GM12878 (cell line): ENCODE results near the gene RFC3. TPM values are rescaled to one million over a fixed set of nuclear protein-coding genes. Genes with fewer than 3 reads are reported as not detected.

Source experiments
- ATAC-seq: fragments of 200-7000 bp; cut with Tn5 transposase; 3 replicates; pipeline ENCODE4 v1.9.1; 2020; ENCODE audit warnings: mild to moderate bottlenecking, moderate library complexity
- Bru-seq: library from RNA; stranded (reverse); fragments of 400-500 nt; gene quantifications from one replicate; lab custom pipeline; 2021; lab: Mats Ljungman, UMichigan
- BruChase-seq, 2 experiments: library from RNA; stranded (reverse); fragments of 400-500 nt; gene quantifications; one replicate each; lab custom pipeline; 2021; lab: Mats Ljungman, UMichigan
- BruUV-seq: library from RNA; stranded (reverse); fragments of 400-500 nt; replicated peaks from 2 replicates; lab custom pipeline; 2021; lab: Mats Ljungman, UMichigan
- CTCF ChIA-PET: fragments of 300-600 bp; sonication (Branson Sonifier 250); formaldehyde crosslinking; extraction: SDS; loops from one replicate; lab custom pipeline; 2021; ENCODE audit warnings: inconsistent platforms; lab: Yijun Ruan, JAX
- POLR2A ChIA-PET: fragments of 350-600 bp; formaldehyde crosslinking; extraction: SDS; loops from one replicate; lab custom pipeline; 2021; ENCODE audit warnings: inconsistent platforms; lab: Charles Lee
- RAD21 ChIA-PET: fragments of 300-600 bp; sonication (Branson Sonifier 250); formaldehyde crosslinking; loops from one replicate; lab custom pipeline; 2023; ENCODE audit warnings: antibody characterized with exemption; ENCODE audit not compliant: unreplicated experiment; lab: Charles Lee
- SMC1A ChIA-PET: fragments of 300-600 bp; sonication (Branson Sonifier 250); formaldehyde crosslinking; loops from one replicate; lab custom pipeline; 2023; ENCODE audit not compliant: unreplicated experiment, uncharacterized antibody; lab: Charles Lee
- DNase-seq: peaks from one replicate; pipeline ENCODE4 v3.0.0-alpha.2; 2011; ENCODE audit warnings: low read depth, low spot score
- FAIRE-seq: peaks from 3 replicates; lab custom pipeline; 2011; peaks lifted over from hg19 to GRCh38; lab: Jason Lieb, UNC
- H2AFZ ChIP-seq: 2 replicates; pipeline ENCODE4 v1.6.0; 2011; ENCODE audit warnings: low read depth, low read length, control low read depth; ENCODE audit not compliant: control insufficient read depth
- H3K27ac ChIP-seq: 2 replicates; pipeline ENCODE4 v1.5.1; 2011; ENCODE audit warnings: control low read depth; ENCODE audit not compliant: control insufficient read depth, insufficient read depth
- H3K27me3 ChIP-seq, 2 experiments: replicated peaks in 1 of 2; 2 replicates each; pipeline versions ENCODE4 v1.6.0 to v1.6.1; 2011; ENCODE audit warnings: low read length in 1 of 2; ENCODE audit not compliant: control insufficient read depth in 2 of 2, insufficient read depth in 2 of 2
- H3K36me3 ChIP-seq, 2 experiments: 2 replicates each; pipeline ENCODE4 v1.5.1; 2011; ENCODE audit warnings: low read length in 1 of 2; ENCODE audit not compliant: control insufficient read depth in 2 of 2, insufficient read depth in 2 of 2
- H3K4me1 ChIP-seq: 2 replicates; pipeline ENCODE4 v1.6.1; 2011; ENCODE audit warnings: mild to moderate bottlenecking, low read length, moderate library complexity, mixed read lengths; ENCODE audit not compliant: control insufficient read depth, insufficient read depth
- H3K4me2 ChIP-seq: 2 replicates; pipeline ENCODE4 v1.6.0; 2011; ENCODE audit warnings: control low read depth; ENCODE audit not compliant: control insufficient read depth, insufficient read depth
- H3K4me3 ChIP-seq: fragments of 200-600 bp; sonication (generic); 2 replicates; pipeline ENCODE4 v1.5.1; 2016
- H3K79me2 ChIP-seq: 2 replicates; pipeline ENCODE4 v1.6.0; 2011; ENCODE audit warnings: low read length; ENCODE audit not compliant: control insufficient read depth, insufficient read depth
- H3K9ac ChIP-seq: 2 replicates; pipeline ENCODE4 v1.8.0; 2011; ENCODE audit warnings: low read length, control low read depth, mixed read lengths; ENCODE audit not compliant: control insufficient read depth, insufficient read depth
- H3K9me3 ChIP-seq: replicated peaks from 3 replicates; pipeline ENCODE4 v1.5.1; 2011; ENCODE audit warnings: mild to moderate bottlenecking, low read length; ENCODE audit not compliant: control insufficient read depth, insufficient read depth
- H4K20me1 ChIP-seq: 2 replicates; pipeline ENCODE4 v1.6.0; 2011; ENCODE audit not compliant: control insufficient read depth, insufficient read depth
- CBFB ChIP-seq: IDR thresholded peaks from 2 replicates; pipeline ENCODE4 v1.6.1; 2016; ENCODE audit warnings: antibody characterized with exemption, low read depth
- EP300 ChIP-seq, 2 experiments: fragments of 150-350 bp in 1 of 2; IDR thresholded peaks; 2 replicates each; pipeline ENCODE4 v1.6.1; 2011 to 2012; ENCODE audit warnings: low read depth in 2 of 2, low read length in 2 of 2, borderline replicate concordance in 1 of 2, improper control_type of control experiment in 1 of 2, inconsistent platforms in 1 of 2; ENCODE audit not compliant: control insufficient read depth in 1 of 2
- MTA2 ChIP-seq: fragments of 450-650 bp; IDR thresholded peaks from 2 replicates; pipeline ENCODE4 v1.6.1; 2016; ENCODE audit warnings: low read depth, mild to moderate bottlenecking, moderate library complexity
- SIX5 ChIP-seq: IDR thresholded peaks from 2 replicates; pipeline ENCODE4 v1.6.1; 2011; ENCODE audit warnings: mild to moderate bottlenecking, low read depth, low read length, moderate library complexity; ENCODE audit not compliant: severe bottlenecking
- SMAD5 ChIP-seq: IDR thresholded peaks from 2 replicates; pipeline ENCODE4 v1.6.1; 2016; ENCODE audit warnings: antibody characterized with exemption, low read depth
- SP1 ChIP-seq: IDR thresholded peaks from one replicate; pipeline ENCODE4 v1.6.1; 2011; ENCODE audit warnings: low read depth, low read length
- ZNF622 ChIP-seq: fragments of 450-650 bp; IDR thresholded peaks from 2 replicates; pipeline ENCODE4 v1.6.1; 2017; ENCODE audit warnings: mild to moderate bottlenecking, inconsistent platforms
- ZNF687 ChIP-seq: fragments of 450-650 bp; IDR thresholded peaks from 2 replicates; pipeline ENCODE4 v1.6.1; 2017; ENCODE audit warnings: mild to moderate bottlenecking, moderate library complexity
- WGBS: methylation state at CpG from one replicate; pipeline ENCODE4 v1.1.6; 2016; ENCODE audit warnings: low lambda C conversion rate; ENCODE audit not compliant: insufficient replicate concordance, insufficient coverage; ENCODE audit errors: missing lambda C conversion rate; 5-methylcytosine and 5-hydroxymethylcytosine counted together
- in situ Hi-C: fragments of 300-500 bp; cut with MboI; formaldehyde crosslinking; loops from 9 replicates; pipeline ENCODE4 v1.14.3; 2018; ENCODE audit warnings: mixed read lengths
- intact Hi-C: fragments of 100-400 bp; cut with micrococcal nuclease; formaldehyde crosslinking; loops from one replicate; pipeline ENCODE4 v1.14.2; 2022; ENCODE audit not compliant: unreplicated experiment
- long read RNA-seq, 2 experiments: library from polyadenylated mRNA; unstranded; transcript quantifications; one replicate each; pipeline ENCODE4 v2.0.0, GENCODE V29; 2019 to 2020
- polyA minus RNA-seq, 3 experiments: library from RNA; depleted of rRNA, polyadenylated mRNA; stranded (reverse); fragments of >200 nt; gene quantifications; 2 replicates each; pipeline ENCODE4 v1.2.3, GENCODE V29; 2011
- polyA plus RNA-seq, 11 experiments: library from polyadenylated mRNA; depleted of rRNA in 4 of 11; unstranded in 6 of 11; stranded (reverse) in 5 of 11; fragments of >200 nt; fragmentation: Nextera tagmentation in 4 of 11; fragmentation: Illumina TruSeq in 1 of 11; extraction: Ambion mirVana in 4 of 11; extraction: Trizol in 1 of 11; gene quantifications; 1 replicate in 1 of 11; 2 replicates in 10 of 11; pipeline versions ENCODE4 v1.2.1 to v1.2.3, GENCODE V29; 2011 to 2016; ENCODE audit warnings: inconsistent platforms in 2 of 11, missing spikeins in 2 of 11, low read depth in 1 of 11
- total RNA-seq, 4 experiments: library from RNA; depleted of rRNA in 3 of 4; stranded (reverse); fragments of >200 nt in 3 of 4; fragmentation: Illumina TruSeq in 1 of 4; extraction: Trizol in 1 of 4; gene quantifications; 2 replicates each; pipeline versions ENCODE4 v1.2.1 to v1.2.3, GENCODE V29; 2013 to 2021

Gene RFC3, protein sequence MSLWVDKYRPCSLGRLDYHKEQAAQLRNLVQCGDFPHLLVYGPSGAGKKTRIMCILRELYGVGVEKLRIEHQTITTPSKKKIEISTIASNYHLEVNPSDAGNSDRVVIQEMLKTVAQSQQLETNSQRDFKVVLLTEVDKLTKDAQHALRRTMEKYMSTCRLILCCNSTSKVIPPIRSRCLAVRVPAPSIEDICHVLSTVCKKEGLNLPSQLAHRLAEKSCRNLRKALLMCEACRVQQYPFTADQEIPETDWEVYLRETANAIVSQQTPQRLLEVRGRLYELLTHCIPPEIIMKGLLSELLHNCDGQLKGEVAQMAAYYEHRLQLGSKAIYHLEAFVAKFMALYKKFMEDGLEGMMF
- total RNA-seq (2013; cell fraction: nucleolus; rRNA removed), result 176 and 178 TPM in 2 replicates
- total RNA-seq (2014; rRNA removed) (57.6 and 63.9 TPM in 2 replicates), total RNA-seq (2014; rRNA removed; fragmentation: Illumina TruSeq; extraction: Trizol) (69.7 and 73.7 TPM in 2 replicates), total RNA-seq (2021) (58.8 and 62.6 TPM in 2 replicates), polyA plus RNA-seq (2011; rRNA removed) (69.9 and 97.1 TPM in 2 replicates), polyA plus RNA-seq (2014; fragmentation: Illumina TruSeq; extraction: Trizol) (89.5 and 108 TPM in 2 replicates), polyA plus RNA-seq (2014; fragmentation: Nextera tagmentation; extraction: Ambion mirVana) (10 to 100 TPM; 88.9 to 95.9 TPM), polyA plus RNA-seq (2014; rRNA removed) (51.3 and 59.1 TPM in 2 replicates), polyA plus RNA-seq (2016; fragmentation: Nextera tagmentation; extraction: Ambion mirVana) (10 to 100 TPM; 95.7 to 98.9 TPM), polyA minus RNA-seq (2011; rRNA and poly(A)+ RNA removed) (40.8 and 56.7 TPM in 2 replicates), Bru-seq, nascent RNA (percentile 76 among the genes with signal in this experiment), BruChase-seq, experiment 1, labeled RNA remaining after a 6-hour chase (percentile 86 among the genes with signal in this experiment), BruChase-seq, experiment 2, labeled RNA remaining after a 2-hour chase (percentile 91 among the genes with signal in this experiment)
- polyA plus RNA-seq (2011; ENCODE audit: low read depth), result 17.8 TPM
- polyA plus RNA-seq (2011; cell fraction: cytosol; rRNA removed), result 30.3 and 34.6 TPM in 2 replicates
- 51.6 and 62.2 TPM in 2 replicates for polyA plus RNA-seq (2011; cell fraction: nucleus; rRNA removed)
- 22.6 and 27.4 TPM in 2 replicates for polyA plus RNA-seq (2012)
- 15.4 and 19.1 TPM in 2 replicates for polyA minus RNA-seq (2011; cell fraction: cytosol; rRNA and poly(A)+ RNA removed)
- polyA minus RNA-seq (2011; cell fraction: nucleus; rRNA and poly(A)+ RNA removed), result 111 and 156 TPM in 2 replicates
- long read RNA-seq, experiment 1, transcript RFC3-201 (9 exons, 2,402 nt), result major isoform, 55 of 76 reads
- long read RNA-seq, experiment 1, transcript RFC3-202 (9 exons, 1,461 nt), result minor isoform, 5 of 76 reads
- long read RNA-seq, experiment 1, partial matches to known transcripts, result 6 of 76 reads
- long read RNA-seq, experiment 1, other reads (novel, unspliced or antisense), result 10 of 76 reads
- long read RNA-seq, experiment 2, transcript RFC3-202 (9 exons, 1,461 nt), result minor isoform, 33 of 720 reads
- long read RNA-seq, experiment 2, transcript RFC3-201 (9 exons, 2,402 nt), result major isoform, 556 of 720 reads
- long read RNA-seq, experiment 2, partial matches to known transcripts, result 38 of 720 reads
- long read RNA-seq, experiment 2, other reads (novel, unspliced or antisense), result 93 of 720 reads

- FAIRE-seq, result peak; percentile 89
- Histone ChIP-seq H3K4me1 (no peaks in the 10 kb centered on the region), H3K4me3 (peak within 1 kb of the TSS; percentile 96), H3K27me3 (no peaks in the 10 kb centered on the region), H3K4me2 (peak within 1 kb of the TSS; percentile 77), H3K79me2 (peaks cover 47% of the 10 kb centered on the region), H3K9me3 (no peaks in the 10 kb centered on the region), H3K36me3 (peaks cover 0 to 3% of the 10 kb centered on the region in 2 experiments; a peak in 1 of 4 replicates), H3K27ac (peak within 1 kb of the TSS; percentile 77), H2AFZ (peak within 1 kb of the TSS; percentile 93), H3K9ac (peak within 1 kb of the TSS; percentile 86), H4K20me1 (no peaks in the 10 kb centered on the region)
- ChIA-PET SMC1A (interaction anchor here (0.7 to 3.0 kb wide), 12 partner anchors 10 to 275 kb away, joined by 3 to 22 read pairs (median 4); no protein-coding TSS in a partner anchor), CTCF (interaction anchor here (0.7 to 1.6 kb wide), 5 partner anchors 10 to 274 kb away, joined by 3 to 6 read pairs (median 5); no protein-coding TSS in a partner anchor), RAD21 (interaction anchor here (0.8 to 2.7 kb wide), 11 partner anchors 8 to 1346 kb away, joined by 3 to 8 read pairs (median 3); no protein-coding TSS in a partner anchor), POLR2A (interaction anchor here (0.8 to 1.6 kb wide), 3 partner anchors 10 to 89 kb away, joined by 3 to 7 read pairs (median 4); no protein-coding TSS in a partner anchor)
- in situ Hi-C loops, result loop anchor here (25.0 kb wide), 1 partner anchor 1344 kb away; no protein-coding TSS in a partner anchor
- DNase-seq, result peak; percentile 69
- intact Hi-C loops, result loop anchor here (5.0 to 10.0 kb wide), 4 partner anchors 76 to 613 kb away; no protein-coding TSS in a partner anchor
- under 1% methylated on average over 50 of the region's 50 CpGs for WGBS
- BruUV-seq, result TSS peak; percentile 74
- ATAC-seq, result peak; percentile 95
- TF ChIP-seq SMAD5 (0 out of 2 replicates have a peak, but pooled peaks have one; percentile 43), ZNF622 (no peak), MTA2 (no peak), CBFB (peak; percentile 94), EP300 (IDR thresholded peaks at IDR 0.05; ENCODE audit: borderline replicate concordance in 1 of 2, control insufficient read depth in 1 of 2, low read depth in 2 of 2, low read length in 2 of 2) (0 out of 4 replicates have a peak, but pooled peaks of 1 of the 2 experiments have one; percentile 64), SIX5 (peak; percentile 28), SP1 (peak; percentile 23), ZNF687 (0 out of 2 replicates have a peak, but pooled peaks have one; percentile 44)
Observed at GRCh38 chr13:33817901-33818706, at the start of gene RFC3. Gene RFC3, plus strand, starts transcription at chr13:33818149. Its CDS starts 30 bp downstream, at chr13:33818179.
